Measurements from ENCODE around the gene PPP1R3G. TPM values are rescaled to one million over a fixed set of nuclear protein-coding genes. Genes with fewer than 3 reads are reported as not detected.

The PPP1R3G gene
- total and polyA plus RNA-seq, 2 of the 13 experiments (the other 11 are each of a cell fraction or from before 2014, with no cell fraction given): 1.2 to 1.3 TPM

- no peak for TF ChIP-seq POLR2AphosphoS2 (IDR thresholded peaks at IDR 0.05; ENCODE audit: low read depth, low read length)
- TF ChIP-seq FOXP4 (CRISPR knock-in tag; IDR thresholded peaks at IDR 0.05): no peak
- no peak for TF ChIP-seq FOXO4 (CRISPR knock-in tag; conservative IDR thresholded peaks at IDR 0.05)
- TF ChIP-seq ZNF703 (CRISPR knock-in tag; IDR thresholded peaks at IDR 0.05; ENCODE audit: borderline replicate concordance): no peak
- no peak for TF ChIP-seq POGK (CRISPR knock-in tag; conservative IDR thresholded peaks at IDR 0.05)
- TF ChIP-seq MAFF (IDR thresholded peaks at IDR 0.05; ENCODE audit: low read depth, low read length): no peak
- TF ChIP-seq JUNB (CRISPR knock-in tag; IDR thresholded peaks at IDR 0.05; ENCODE audit: borderline replicate concordance): no peak
- no peak for TF ChIP-seq TBL1XR1 (IDR thresholded peaks at IDR 0.05; ENCODE audit: borderline replicate concordance, low read length, partially characterized antibody)
- no peak for TF ChIP-seq ZNF235 (CRISPR knock-in tag; IDR thresholded peaks at IDR 0.05; ENCODE audit: borderline replicate concordance)
- no peak for TF ChIP-seq ZNF260 (CRISPR knock-in tag; IDR thresholded peaks at IDR 0.05; ENCODE audit: borderline replicate concordance, low read depth)
- TF ChIP-seq ZBTB21 (CRISPR knock-in tag; IDR thresholded peaks at IDR 0.05): no peak
- no peak for TF ChIP-seq EEA1 (CRISPR knock-in tag; IDR thresholded peaks at IDR 0.05; ENCODE audit: borderline replicate concordance)
- no peak for TF ChIP-seq PRDM10 (CRISPR knock-in tag; IDR thresholded peaks at IDR 0.05; ENCODE audit: low read depth)
- TF ChIP-seq NR2F1 (CRISPR knock-in tag; IDR thresholded peaks at IDR 0.05): 0 out of 4 replicates have a peak, but pooled peaks of 1 of the 2 experiments have one; percentile 31
- no peak for TF ChIP-seq KMT2B (CRISPR knock-in tag; IDR thresholded peaks at IDR 0.05)
- no peak for TF ChIP-seq PBX2 (CRISPR knock-in tag; IDR thresholded peaks at IDR 0.05)
Measured at GRCh38 chr6:5125152-5126006, 40.2 kb downstream of the PPP1R3G start (continued).
